NCI-H446 (cell line): ENCODE measurements around the gene ZNF81.
A peak's percentile ranks its signal among the peaks of the same experiment; 100 is the strongest.
"Not testable (repeated sequence)": the region's sequence is repeated elsewhere in the genome, so short reads cannot be mapped to it uniquely, and the experiment has no call there.

ENCODE experiments used
- DNase-seq, 2 experiments: peaks; one replicate each; lab custom pipeline; 2025; lab: John Stamatoyannopoulos, UW

The ZNF81 gene

GRCh38 chrX:47936224-47936939, 99.7 kb downstream of the ZNF81 start:
- DNase-seq, result no peak

- DNase-seq, result no peak
These were observed 100.2 kb downstream of the ZNF81 start for GRCh38 chrX:47936940-47937317.

GRCh38 chrX:47940448-47940847, 103.7 kb downstream of the ZNF81 start:
- DNase-seq, result no peak

- DNase-seq, result no peak
These were observed 104.7 kb downstream of the ZNF81 start for GRCh38 chrX:47941423-47941822.

- not testable (repeated sequence) for DNase-seq
These were observed 118.6 kb downstream of the ZNF81 start for GRCh38 chrX:47955295-47955694.

- no peak for DNase-seq
These were observed 119.3 kb downstream of the ZNF81 start for GRCh38 chrX:47956016-47956415.

GRCh38 chrX:47958206-47958605, 121.5 kb downstream of the ZNF81 start:
- DNase-seq, result not testable (repeated sequence)

GRCh38 chrX:47958761-47959342, 122.2 kb downstream of the ZNF81 start:
- DNase-seq, result peak in 1 of 2 experiments; percentile 1

GRCh38 chrX:47960406-47960805, 123.7 kb downstream of the ZNF81 start:
- DNase-seq, result no peak

GRCh38 chrX:47961830-47962229, 125.1 kb downstream of the ZNF81 start:
- DNase-seq, result not testable (repeated sequence)

GRCh38 chrX:47965526-47965925, 128.8 kb downstream of the ZNF81 start:
- DNase-seq, result not testable (repeated sequence)
